HCT116 (cell line): ENCODE results near the gene RCOR1. TPM values are rescaled to one million over a fixed set of nuclear protein-coding genes. Genes with fewer than 3 reads are reported as not detected.

ENCODE experiments used
- ATAC-seq: fragments of 200-7000 bp; cut with Tn5 transposase; 2 replicates; pipeline ENCODE4 v1.9.1; 2020; ENCODE audit warnings: mild to moderate bottlenecking, moderate library complexity
- BruUV-seq: library from RNA; stranded (reverse); fragments of 400-500 nt; replicated peaks from 2 replicates; lab custom pipeline; 2021; lab: Mats Ljungman, UMichigan
- CTCF ChIA-PET: fragments of 300-600 bp; sonication (Branson Sonifier 250); formaldehyde crosslinking; loops from one replicate; lab custom pipeline; 2021; ENCODE audit warnings: antibody characterized with exemption; lab: Charles Lee
- POLR2A ChIA-PET: fragments of 300-600, 350-600 bp; sonication (Branson Sonifier 250); formaldehyde crosslinking; loops from one replicate; lab custom pipeline; 2021; ENCODE audit warnings: antibody characterized with exemption; lab: Charles Lee
- RAD21 ChIA-PET, 2 experiments: fragments of 300-600 bp; sonication (Branson Sonifier 250); formaldehyde crosslinking; loops; one replicate each; lab custom pipeline; 2023; ENCODE audit warnings: low total read pairs in 2 of 2; ENCODE audit not compliant: uncharacterized antibody in 2 of 2, unreplicated experiment in 2 of 2, low non-redundant PET in 1 of 2; lab: Charles Lee
- DNase-seq: peaks from one replicate; pipeline ENCODE4 v3.0.0-alpha.2; 2010; ENCODE audit warnings: low read depth, low spot score
- H2AFZ ChIP-seq: fragments of 200-600 bp; shearing (Covaris generic), sonication (generic); 2 replicates; pipeline ENCODE4 v1.6.1; 2017; ENCODE audit warnings: low read depth, mixed run types, mixed read lengths, antibody characterized with exemption, low read length; ENCODE audit not compliant: poor library complexity, severe bottlenecking
- H3K27ac ChIP-seq: 2 replicates; pipeline ENCODE4 v1.5.1; 2012; ENCODE audit warnings: low read depth, low read length
- H3K27me3 ChIP-seq: fragments of 200-600 bp; sonication (generic); 2 replicates; pipeline ENCODE4 v1.6.1; 2016; ENCODE audit warnings: mixed run types, low read length, mixed read lengths; ENCODE audit not compliant: insufficient read depth
- H3K36me3 ChIP-seq, 2 experiments: fragments of 200-500 bp in 1 of 2; fragments of 200-600 bp in 1 of 2; sonication (Bioruptor generic) in 1 of 2; sonication (generic) in 1 of 2; 2 replicates each; pipeline versions ENCODE4 v1.5.1 to v1.6.1; 2014 to 2016; ENCODE audit warnings: low read length in 2 of 2, inconsistent platforms in 1 of 2, mixed read lengths in 1 of 2, mixed run types in 1 of 2; ENCODE audit not compliant: insufficient read depth in 2 of 2, control insufficient read depth in 1 of 2
- H3K4me1 ChIP-seq, 2 experiments: fragments of 200-600 bp in 1 of 2; sonication (generic) in 1 of 2; 2 replicates each; pipeline versions ENCODE4 v1.5.1 to v1.6.1; 2012 to 2017; ENCODE audit warnings: low read length in 2 of 2, inconsistent platforms in 1 of 2, mild to moderate bottlenecking in 1 of 2, mixed read lengths in 1 of 2, mixed run types in 1 of 2, moderate library complexity in 1 of 2; ENCODE audit not compliant: insufficient read depth in 2 of 2, control insufficient read depth in 1 of 2
- H3K4me2 ChIP-seq: fragments of 200-600 bp; sonication (generic); 2 replicates; pipeline ENCODE4 v1.6.1; 2017; ENCODE audit warnings: mixed run types, low read length, mixed read lengths
- H3K4me3 ChIP-seq, 2 experiments: fragments of 200-600 bp in 1 of 2; sonication (generic) in 1 of 2; replicated peaks in 1 of 2; 2 replicates each; pipeline ENCODE4 v1.5.1; 2011 to 2016; ENCODE audit warnings: low read length in 2 of 2, control low read depth in 1 of 2, low read depth in 1 of 2, mild to moderate bottlenecking in 1 of 2, mixed read lengths in 1 of 2, mixed run types in 1 of 2
- H3K79me2 ChIP-seq: fragments of 200-600 bp; sonication (generic); 2 replicates; pipeline ENCODE4 v1.6.1; 2017; ENCODE audit warnings: mild to moderate bottlenecking, mixed run types, low read length, moderate library complexity, mixed read lengths; ENCODE audit not compliant: insufficient read depth
- H3K9ac ChIP-seq: fragments of 200-600 bp; sonication (generic); 2 replicates; pipeline ENCODE4 v1.6.1; 2016; ENCODE audit warnings: low read length, mixed read lengths
- H3K9me2 ChIP-seq: fragments of 200-600 bp; sonication (generic), shearing (Covaris generic); 2 replicates; pipeline ENCODE4 v1.6.1; 2017; ENCODE audit warnings: mixed run types, mild to moderate bottlenecking, moderate library complexity; ENCODE audit not compliant: insufficient read depth
- H3K9me3 ChIP-seq, 2 experiments: fragments of 200-500 bp in 1 of 2; fragments of 200-600 bp in 1 of 2; sonication (Bioruptor generic) in 1 of 2; sonication (generic) in 1 of 2; 2 replicates each; pipeline ENCODE4 v1.6.1; 2014 to 2017; ENCODE audit warnings: low read length in 2 of 2, mixed read lengths in 2 of 2, inconsistent platforms in 1 of 2, low read depth in 1 of 2, mild to moderate bottlenecking in 1 of 2, mixed run types in 1 of 2, moderate library complexity in 1 of 2; ENCODE audit not compliant: control insufficient read depth in 1 of 2, insufficient read depth in 1 of 2
- H4K20me1 ChIP-seq: fragments of 200-600 bp; sonication (generic), shearing (Covaris generic); 2 replicates; pipeline ENCODE4 v1.6.1; 2017; ENCODE audit warnings: mixed run types, mild to moderate bottlenecking, moderate library complexity; ENCODE audit not compliant: insufficient read depth
- ELF1 ChIP-seq: IDR thresholded peaks from 2 replicates; pipeline ENCODE4 v1.6.1; 2012; ENCODE audit warnings: low read depth, borderline replicate concordance
- EZH2phosphoT487 ChIP-seq: fragments of 200-600 bp; IDR thresholded peaks from 2 replicates; pipeline ENCODE4 v1.6.1; 2018; ENCODE audit warnings: antibody characterized with exemption, borderline replicate concordance
- JUND ChIP-seq: IDR thresholded peaks from 2 replicates; pipeline ENCODE4 v1.6.1; 2012
- RAD21 ChIP-seq: IDR thresholded peaks from 2 replicates; pipeline ENCODE4 v1.6.1; 2012; ENCODE audit warnings: low read depth, mild to moderate bottlenecking
- SRF ChIP-seq: IDR thresholded peaks from 2 replicates; pipeline ENCODE4 v1.6.1; 2012; ENCODE audit warnings: low read depth
- ZFX ChIP-seq: fragments of 450-650 bp; IDR thresholded peaks from 2 replicates; pipeline ENCODE4 v1.6.1; 2017
- intact Hi-C: fragments of 100-400 bp; cut with micrococcal nuclease; formaldehyde crosslinking; loops from 2 replicates; pipeline ENCODE4 v1.10.0; 2022
- total RNA-seq: library from RNA; stranded (reverse); gene quantifications from one replicate; pipeline ENCODE4 v1.2.1, GENCODE V29; 2021; ENCODE audit not compliant: unreplicated experiment
- TF ChIP-seq, protein P1 (sequence below), 3 experiments: fragments of 200-600 bp in 1 of 3; sonication (generic) in 1 of 3; IDR thresholded peaks in 2 of 3; conservative IDR thresholded peaks in 1 of 3; 2 replicates each; pipeline ENCODE4 v1.5.1; 2012 to 2017; ENCODE audit warnings: low read depth in 2 of 3, low read length in 2 of 3, antibody characterized with exemption in 1 of 3, borderline replicate concordance in 1 of 3, control low read depth in 1 of 3, mild to moderate bottlenecking in 1 of 3, mixed read lengths in 1 of 3, mixed run types in 1 of 3, moderate library complexity in 1 of 3; ENCODE audit not compliant: insufficient read depth in 1 of 3

RCOR1 gene
- total RNA-seq, 1 experiment from 2014 or later = 30.7 TPM

DNA sequence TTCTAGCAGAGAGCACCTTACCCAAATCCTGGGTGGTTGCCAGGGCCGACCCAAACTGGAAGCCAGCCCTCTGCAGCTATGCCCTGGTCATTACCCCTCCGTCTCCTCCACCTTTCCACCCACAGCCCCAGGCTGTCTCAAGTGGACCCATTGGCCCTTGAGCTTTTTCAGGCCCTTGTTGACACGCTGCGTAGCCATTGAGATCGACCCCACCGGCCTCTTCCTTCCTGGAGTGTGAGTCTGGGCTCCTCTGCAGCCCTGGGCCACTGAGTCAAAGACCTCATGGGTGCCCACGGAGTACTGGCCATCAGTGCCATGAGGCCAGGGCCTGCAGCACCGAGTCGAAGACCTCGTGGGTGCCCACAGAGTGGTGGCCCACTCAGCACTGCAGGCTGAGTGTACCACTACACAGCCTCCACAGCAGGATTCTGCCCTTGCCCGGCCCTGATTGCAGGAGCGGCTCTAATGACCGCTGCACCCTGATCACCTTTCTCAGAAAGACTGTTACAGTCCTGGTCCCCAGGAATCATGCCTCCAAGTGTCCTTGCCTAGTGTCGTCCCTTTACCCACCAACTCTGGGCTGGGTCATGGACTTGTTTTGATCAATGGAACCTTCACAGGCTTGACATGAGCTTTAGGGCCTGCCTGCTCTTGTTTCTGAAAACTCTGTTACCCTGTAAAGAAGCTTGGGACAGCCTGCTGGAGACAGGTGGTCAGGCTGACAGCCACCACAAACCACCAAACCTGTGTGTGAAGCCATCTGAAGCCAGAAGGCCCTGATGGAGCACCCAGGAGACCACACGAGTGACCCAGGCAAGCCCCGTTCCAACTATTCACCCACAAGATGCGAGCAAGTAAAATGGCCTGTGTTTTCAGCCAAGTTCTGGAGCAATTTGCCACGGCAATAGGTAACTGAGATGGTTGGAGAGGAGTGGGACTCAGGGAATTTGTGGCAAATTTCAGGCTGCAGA is 145.2 kb downstream of the RCOR1 start:
- ChIA-PET CTCF (no interaction called here), POLR2A (no interaction called here)
- ATAC-seq = no peak

More for the DNA sequence above, 145.2 kb downstream of the RCOR1 start:
- H2AFZ ChIP-seq = no peak overlapping the region
- RAD21 ChIA-PET = no interaction called here
- no peaks in the 10 kb centered on the region for H3K79me2 ChIP-seq
- H3K4me2 ChIP-seq = no peak overlapping the region
- H3K36me3 ChIP-seq = 0 out of 4 replicates have a peak, but pooled peaks cover 0 to 4% of the 10 kb centered on the region in 2 experiments
- H3K4me1 ChIP-seq = no peaks in the 10 kb centered on the region
- no peak overlapping the region for H3K9ac ChIP-seq
- no peaks in the 10 kb centered on the region for H4K20me1 ChIP-seq
- no peak for TF ChIP-seq ZFX
- TF ChIP-seq, protein P1, sequence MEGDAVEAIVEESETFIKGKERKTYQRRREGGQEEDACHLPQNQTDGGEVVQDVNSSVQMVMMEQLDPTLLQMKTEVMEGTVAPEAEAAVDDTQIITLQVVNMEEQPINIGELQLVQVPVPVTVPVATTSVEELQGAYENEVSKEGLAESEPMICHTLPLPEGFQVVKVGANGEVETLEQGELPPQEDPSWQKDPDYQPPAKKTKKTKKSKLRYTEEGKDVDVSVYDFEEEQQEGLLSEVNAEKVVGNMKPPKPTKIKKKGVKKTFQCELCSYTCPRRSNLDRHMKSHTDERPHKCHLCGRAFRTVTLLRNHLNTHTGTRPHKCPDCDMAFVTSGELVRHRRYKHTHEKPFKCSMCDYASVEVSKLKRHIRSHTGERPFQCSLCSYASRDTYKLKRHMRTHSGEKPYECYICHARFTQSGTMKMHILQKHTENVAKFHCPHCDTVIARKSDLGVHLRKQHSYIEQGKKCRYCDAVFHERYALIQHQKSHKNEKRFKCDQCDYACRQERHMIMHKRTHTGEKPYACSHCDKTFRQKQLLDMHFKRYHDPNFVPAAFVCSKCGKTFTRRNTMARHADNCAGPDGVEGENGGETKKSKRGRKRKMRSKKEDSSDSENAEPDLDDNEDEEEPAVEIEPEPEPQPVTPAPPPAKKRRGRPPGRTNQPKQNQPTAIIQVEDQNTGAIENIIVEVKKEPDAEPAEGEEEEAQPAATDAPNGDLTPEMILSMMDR (IDR thresholded peaks at IDR 0.05 in 2 of 3, conservative IDR thresholded peaks at IDR 0.05 in 1 of 3; ENCODE audit: borderline replicate concordance in 1 of 3, insufficient read depth in 1 of 3, low read depth in 2 of 3, low read length in 2 of 3) = no peak
- TF ChIP-seq RAD21 = no peak
- no peak for TF ChIP-seq EZH2phosphoT487
- TF ChIP-seq ELF1 = no peak
- TF ChIP-seq SRF = no peak
- TF ChIP-seq JUND = no peak
- H3K9me2 ChIP-seq = no peaks in the 10 kb centered on the region
- H3K27me3 ChIP-seq = no peaks in the 10 kb centered on the region
- no peak for DNase-seq
- no peak overlapping the region for H3K27ac ChIP-seq
- intact Hi-C loops = no loop called here
- no TSS peak for BruUV-seq
- no peaks in the 10 kb centered on the region; a peak in 2 of 4 replicates for H3K9me3 ChIP-seq
- no peak overlapping the region for H3K4me3 ChIP-seq
